Keratinocyte (primary cell): ENCODE measurements around the gene RB1. TPM values are rescaled to one million over a fixed set of nuclear protein-coding genes. Genes with fewer than 3 reads are reported as not detected.

ENCODE experiments used
- DNase-seq: peaks from one replicate; pipeline ENCODE4 v3.0.0-alpha.2; 2011; ENCODE audit warnings: low read depth, missing footprints, low spot score
- FAIRE-seq: peaks from 2 replicates; lab custom pipeline; 2011; peaks lifted over from hg19 to GRCh38; lab: Jason Lieb, UNC
- H2AFZ ChIP-seq: 2 replicates; pipeline ENCODE4 v1.6.0; 2012; ENCODE audit warnings: low read length, control low read depth, inconsistent platforms; ENCODE audit not compliant: control insufficient read depth
- H3K27ac ChIP-seq: 2 replicates; pipeline ENCODE4 v1.5.1; 2011; ENCODE audit warnings: low read length; ENCODE audit not compliant: control insufficient read depth, insufficient read depth
- H3K27me3 ChIP-seq: 3 replicates; pipeline ENCODE4 v1.6.0; 2011; ENCODE audit warnings: low read length; ENCODE audit not compliant: control insufficient read depth, insufficient read depth; ENCODE audit errors: extremely low read depth
- H3K36me3 ChIP-seq, 2 experiments: 2 replicates in 1 of 2; 3 replicates in 1 of 2; pipeline ENCODE4 v1.5.1; 2011; ENCODE audit warnings: low read length in 2 of 2, mild to moderate bottlenecking in 1 of 2; ENCODE audit not compliant: control insufficient read depth in 2 of 2, insufficient read depth in 2 of 2; ENCODE audit errors: extremely low read depth in 1 of 2
- H3K4me1 ChIP-seq: 3 replicates; pipeline ENCODE4 v1.5.1; 2011; ENCODE audit warnings: low read length; ENCODE audit not compliant: control insufficient read depth, insufficient read depth; ENCODE audit errors: extremely low read depth
- H3K4me2 ChIP-seq: 3 replicates; pipeline ENCODE4 v1.6.0; 2011; ENCODE audit warnings: low read depth, low read length; ENCODE audit not compliant: control insufficient read depth, insufficient read depth; ENCODE audit errors: extremely low read depth
- H3K4me3 ChIP-seq, 3 experiments: fragments of 200-600 bp in 1 of 3; sonication (generic) in 1 of 3; 2 replicates in 2 of 3; 3 replicates in 1 of 3; pipeline ENCODE4 v1.5.1; 2011 to 2016; ENCODE audit warnings: low read length in 3 of 3, mild to moderate bottlenecking in 3 of 3, control low read depth in 2 of 3, inconsistent platforms in 1 of 3, low read depth in 1 of 3, mixed read lengths in 1 of 3, mixed run types in 1 of 3, moderate library complexity in 1 of 3; ENCODE audit not compliant: control insufficient read depth in 2 of 3, insufficient read depth in 2 of 3; ENCODE audit errors: extremely low read depth in 1 of 3
- H3K79me2 ChIP-seq: 2 replicates; pipeline ENCODE4 v1.6.0; 2012; ENCODE audit warnings: low read length; ENCODE audit not compliant: control insufficient read depth, insufficient read depth
- H3K9ac ChIP-seq: 3 replicates; pipeline ENCODE4 v1.6.0; 2011; ENCODE audit warnings: low read length; ENCODE audit not compliant: control insufficient read depth, insufficient read depth; ENCODE audit errors: extremely low read depth
- H3K9me1 ChIP-seq: 3 replicates; pipeline ENCODE4 v1.6.0; 2011; ENCODE audit warnings: low read length; ENCODE audit not compliant: control insufficient read depth, insufficient read depth; ENCODE audit errors: extremely low read depth
- H3K9me3 ChIP-seq: 2 replicates; pipeline ENCODE4 v1.5.1; 2012; ENCODE audit warnings: low read depth, low read length; ENCODE audit not compliant: control insufficient read depth
- H4K20me1 ChIP-seq: 3 replicates; pipeline ENCODE4 v1.6.0; 2011; ENCODE audit warnings: low read length; ENCODE audit not compliant: control insufficient read depth, insufficient read depth; ENCODE audit errors: extremely low read depth
- CTCF ChIP-seq, 3 experiments: IDR thresholded peaks in 1 of 3; conservative IDR thresholded peaks in 1 of 3; optimal IDR thresholded peaks in 1 of 3; 2 replicates in 2 of 3; 3 replicates in 1 of 3; pipeline versions ENCODE3 to v1.5.1; 2011; ENCODE audit warnings: low read length in 3 of 3, mild to moderate bottlenecking in 3 of 3, moderate library complexity in 2 of 3, control low read depth in 1 of 3, inconsistent platforms in 1 of 3; ENCODE audit not compliant: insufficient read depth in 2 of 3; ENCODE audit errors: extremely low read depth in 1 of 3
- EZH2 ChIP-seq: IDR thresholded peaks from one replicate; pipeline ENCODE4 v1.6.1; 2012; ENCODE audit warnings: inconsistent platforms, mild to moderate bottlenecking, low read length, moderate library complexity
- dilution Hi-C: fragments of 300-500 bp; cut with MboI; formaldehyde crosslinking; loops from one replicate; pipeline ENCODE4 v1.7.0; 2020; ENCODE audit warnings: low sequenced_read_pairs; ENCODE audit not compliant: extremely low pct_ligation_motif_present
- polyA plus RNA-seq, 5 experiments: library from polyadenylated mRNA; depleted of rRNA in 3 of 5; stranded (reverse) in 3 of 5; stranded (forward) in 1 of 5; unstranded in 1 of 5; fragments of >200 nt; gene quantifications; 1 replicate in 1 of 5; 2 replicates in 3 of 5; 3 replicates in 1 of 5; pipeline versions ENCODE4 v1.2.1 to v1.2.3, GENCODE V29; 2011 to 2012; ENCODE audit warnings: missing spikeins in 2 of 5, low read depth in 1 of 5, low replicate concordance in 1 of 5

RB1 gene
- polyA plus RNA-seq, 1 donor (not counting 4 experiments of a cell fraction or from before 2014, with no cell fraction given), result 22.4 TPM

DNA sequence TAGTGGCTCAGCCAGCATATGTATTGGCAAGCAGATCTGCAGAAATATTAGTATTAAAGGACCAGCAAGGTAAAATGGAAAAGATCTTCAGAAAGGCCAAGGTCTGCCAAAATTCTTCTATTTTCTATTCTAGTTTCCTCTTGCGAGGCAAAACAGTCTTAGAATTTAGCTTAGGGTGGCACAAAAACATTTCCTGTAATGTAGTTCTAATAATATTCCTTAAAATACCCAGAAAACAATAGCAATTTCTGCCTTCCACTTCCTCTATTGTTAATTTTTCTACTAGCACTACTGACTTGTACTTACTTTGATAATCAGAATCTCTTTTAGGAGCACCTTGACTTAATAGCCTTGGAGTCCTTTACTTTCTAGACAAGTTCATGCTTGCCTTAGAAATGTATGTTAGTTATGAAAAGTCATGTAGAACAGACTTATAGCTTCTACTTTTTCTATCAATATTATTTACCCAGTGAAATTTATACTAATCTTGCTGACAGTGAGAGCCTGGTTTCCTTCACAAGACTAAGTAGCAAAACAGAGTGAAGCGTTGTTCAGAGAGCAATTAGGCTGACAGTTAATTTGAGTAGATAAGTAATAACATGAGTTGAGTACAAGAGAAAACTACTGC, 133.2 kb downstream of the RB1 start:
- H4K20me1 ChIP-seq, result no peaks in the 10 kb centered on the region

DNA sequence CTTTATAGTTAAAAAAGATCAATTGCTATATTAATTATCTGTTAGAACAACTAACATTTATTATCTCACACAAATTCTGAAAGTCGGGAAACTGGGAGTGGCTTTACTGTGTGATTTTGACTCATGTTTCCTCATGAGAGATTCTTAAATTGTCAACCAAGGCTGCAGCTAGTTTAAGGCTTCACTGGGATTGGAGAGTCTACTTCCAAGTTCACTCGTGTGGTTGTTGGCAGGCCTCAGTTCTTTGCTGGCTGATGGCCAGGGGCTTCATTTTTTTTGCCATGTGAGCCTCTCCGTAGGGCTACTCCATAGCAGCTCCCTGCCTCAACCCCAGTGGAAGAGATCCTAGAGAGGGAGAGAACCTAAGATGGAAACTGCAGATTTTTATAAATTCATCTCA, 133.8 kb downstream of the RB1 start:
- FAIRE-seq (peak; percentile 60), DNase-seq (no peak)
- H3K27me3 ChIP-seq, result no peaks in the 10 kb centered on the region
- no peaks in the 10 kb centered on the region for H3K9me1 ChIP-seq
- TF ChIP-seq EZH2 (no peak), CTCF (optimal IDR thresholded peaks at IDR 0.05 in 1 of 3, IDR thresholded peaks at IDR 0.05 in 1 of 3, conservative IDR thresholded peaks at IDR 0.05 in 1 of 3; ENCODE audit: extremely low read depth in 1 of 3, insufficient read depth in 2 of 3, low read length in 3 of 3) (no peak)
- H3K27ac ChIP-seq, result peak overlapping the region; percentile 71
- H3K36me3 ChIP-seq, result no peaks in the 10 kb centered on the region
- H3K9ac ChIP-seq, result no peak overlapping the region
- no peaks in the 10 kb centered on the region for H4K20me1 ChIP-seq
- peaks cover 19% of the 10 kb centered on the region for H3K4me1 ChIP-seq
- no peaks in the 10 kb centered on the region for H3K79me2 ChIP-seq
- H3K4me2 ChIP-seq, result peak overlapping the region; percentile 85
- H3K9me3 ChIP-seq, result no peaks in the 10 kb centered on the region
- H3K4me3 ChIP-seq, result no peak overlapping the region
- dilution Hi-C loops, result no loop called here
- peak overlapping the region; percentile 29 for H2AFZ ChIP-seq

More for the DNA sequence above, 133.2 kb downstream of the RB1 start:
- H2AFZ ChIP-seq, result peak overlapping the region; percentile 81
- no peaks in the 10 kb centered on the region for H3K9me3 ChIP-seq
- H3K79me2 ChIP-seq, result no peaks in the 10 kb centered on the region
- dilution Hi-C loops, result no loop called here
- peaks cover 19% of the 10 kb centered on the region for H3K4me1 ChIP-seq
- peak overlapping the region; percentile 71 for H3K27ac ChIP-seq
- TF ChIP-seq CTCF (optimal IDR thresholded peaks at IDR 0.05 in 1 of 3, IDR thresholded peaks at IDR 0.05 in 1 of 3, conservative IDR thresholded peaks at IDR 0.05 in 1 of 3; ENCODE audit: extremely low read depth in 1 of 3, insufficient read depth in 2 of 3, low read length in 3 of 3) (no peak), EZH2 (no peak)
- peak overlapping the region; percentile 13 for H3K9ac ChIP-seq
- H3K27me3 ChIP-seq, result no peaks in the 10 kb centered on the region
- DNase-seq, result no peak
- H3K4me2 ChIP-seq, result peak overlapping the region; percentile 85
- H3K9me1 ChIP-seq, result no peaks in the 10 kb centered on the region
- FAIRE-seq, result peak; percentile 26
- H3K4me3 ChIP-seq, result peak overlapping the region in 2 of 3 experiments; percentile 44 to 66
- no peaks in the 10 kb centered on the region for H3K36me3 ChIP-seq
